Thymus (tissue), 11 donors: ENCODE measurements around the gene TSPEAR. TPM values are rescaled to one million over a fixed set of nuclear protein-coding genes. Genes with fewer than 3 reads are reported as not detected.
"Not testable (repeated sequence)": the region's sequence is repeated elsewhere in the genome, so short reads cannot be mapped to it uniquely, and the experiment has no call there.

Experiments
- DNase-seq, 9 donors: peaks; one replicate each; pipeline ENCODE4 v3.0.0-alpha.2; 2013; ENCODE audit warnings: low spot score in 9 of 9, low read depth in 6 of 9, missing footprints in 1 of 9
- H3K27ac ChIP-seq, 2 donors: one replicate each; pipeline ENCODE4 v1.5.1; 2013; ENCODE audit warnings: control low read depth in 1 of 2, low read depth in 1 of 2, low read length in 1 of 2, mild to moderate bottlenecking in 1 of 2, moderate library complexity in 1 of 2
- H3K27me3 ChIP-seq, 2 donors: one replicate each; pipeline ENCODE4 v1.5.1; 2013; ENCODE audit warnings: low read length in 1 of 2; ENCODE audit not compliant: control insufficient read depth in 2 of 2, insufficient read depth in 1 of 2
- H3K36me3 ChIP-seq, 2 donors: one replicate each; pipeline ENCODE4 v1.5.1; 2013; ENCODE audit warnings: low read length in 1 of 2, mild to moderate bottlenecking in 1 of 2, moderate library complexity in 1 of 2; ENCODE audit not compliant: control insufficient read depth in 2 of 2, insufficient read depth in 2 of 2
- H3K4me1 ChIP-seq, 2 donors: one replicate each; pipeline ENCODE4 v1.5.1; 2013; ENCODE audit warnings: low read length in 2 of 2; ENCODE audit not compliant: control insufficient read depth in 2 of 2, insufficient read depth in 2 of 2
- H3K4me3 ChIP-seq, 2 donors: one replicate each; pipeline ENCODE4 v1.5.1; 2013; ENCODE audit warnings: low read length in 2 of 2, control low read depth in 1 of 2, mild to moderate bottlenecking in 1 of 2
- H3K9me3 ChIP-seq, 2 donors: one replicate each; pipeline ENCODE4 v1.5.1; 2013; ENCODE audit warnings: low read length in 1 of 2, mild to moderate bottlenecking in 1 of 2; ENCODE audit not compliant: control insufficient read depth in 2 of 2, insufficient read depth in 1 of 2
- WGBS: extraction: QIAGEN DNeasy Blood & Tissue Kit; methylation state at CpG from one replicate; pipeline ENCODE4 v1.1.7; 2013; 5-methylcytosine and 5-hydroxymethylcytosine counted together
- polyA plus RNA-seq: library from polyadenylated mRNA; stranded (reverse); fragments of 200-250 nt; gene quantifications from one replicate; pipeline ENCODE4 v1.2.3, GENCODE V29; 2013
- total RNA-seq: library from RNA; stranded (reverse); fragments of 120-200 nt; gene quantifications from one replicate; pipeline ENCODE4 v1.2.4, GENCODE V29; 2013
- donor health status: healthy.

Gene TSPEAR
- total and polyA plus RNA-seq, 2 donors: 0.07 to 0.38 TPM

- Histone ChIP-seq H3K27me3 (peaks cover 0 to 6% of the 10 kb centered on the region in 2 donors), H3K36me3 (no peaks in the 10 kb centered on the region)
- DNase-seq: no peak
Measured at GRCh38 chr21:44589094-44589493, 122.3 kb downstream of the TSPEAR start.

DNA sequence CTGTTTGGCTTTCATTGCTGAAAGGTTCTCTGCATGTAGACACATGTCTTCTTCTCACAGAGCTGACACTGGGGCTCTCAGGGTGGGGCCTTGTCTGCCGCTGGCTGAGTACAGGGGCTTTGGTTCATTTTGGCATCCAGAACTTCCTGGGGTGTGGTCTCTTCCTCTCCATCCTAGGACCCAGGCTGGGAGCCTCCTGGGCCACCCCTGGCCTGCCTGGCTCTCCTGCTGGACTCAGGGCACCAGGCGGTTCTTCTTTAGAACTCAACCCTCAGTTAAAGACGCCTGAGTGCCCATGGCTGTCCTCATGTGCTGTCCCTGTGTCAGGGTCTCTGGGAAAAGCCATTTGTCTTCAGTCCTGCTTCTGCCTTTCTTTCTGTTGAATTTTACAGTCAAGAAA is 125.5 kb downstream of the TSPEAR start:
- 84% methylated on average over 3 of the region's 3 CpGs for WGBS
- Histone ChIP-seq H3K27me3 (no peaks in the 10 kb centered on the region), H3K36me3 (no peaks in the 10 kb centered on the region), H3K4me3 (no peak overlapping the region), H3K9me3 (peaks cover 1 to 8% of the 10 kb centered on the region in 2 donors), H3K4me1 (no peaks in the 10 kb centered on the region), H3K27ac (no peak overlapping the region)
- DNase-seq: no peak

More at GRCh38 chr21:44589094-44589493, 122.3 kb downstream of the TSPEAR start:
- Histone ChIP-seq H3K27ac (no peak overlapping the region), H3K9me3 (no peaks in the 10 kb centered on the region), H3K4me3 (no peak overlapping the region), H3K4me1 (peaks cover 0 to 2% of the 10 kb centered on the region in 2 donors)
- 93% methylated on average over 2 of the region's 2 CpGs for WGBS

GRCh38 chr21:44583800-44584147 is 127.6 kb downstream of the TSPEAR start:
- no peak for DNase-seq
- WGBS: 80% methylated on average over 6 of the region's 6 CpGs
- H3K36me3 ChIP-seq: no peaks in the 10 kb centered on the region
- H3K4me3 ChIP-seq: no peak overlapping the region
- H3K27me3 ChIP-seq: peaks cover 0 to 2% of the 10 kb centered on the region in 2 donors
- peaks cover 3 to 24% of the 10 kb centered on the region in 2 donors for H3K9me3 ChIP-seq
- H3K27ac ChIP-seq: no peak overlapping the region
- no peaks in the 10 kb centered on the region for H3K4me1 ChIP-seq

DNA sequence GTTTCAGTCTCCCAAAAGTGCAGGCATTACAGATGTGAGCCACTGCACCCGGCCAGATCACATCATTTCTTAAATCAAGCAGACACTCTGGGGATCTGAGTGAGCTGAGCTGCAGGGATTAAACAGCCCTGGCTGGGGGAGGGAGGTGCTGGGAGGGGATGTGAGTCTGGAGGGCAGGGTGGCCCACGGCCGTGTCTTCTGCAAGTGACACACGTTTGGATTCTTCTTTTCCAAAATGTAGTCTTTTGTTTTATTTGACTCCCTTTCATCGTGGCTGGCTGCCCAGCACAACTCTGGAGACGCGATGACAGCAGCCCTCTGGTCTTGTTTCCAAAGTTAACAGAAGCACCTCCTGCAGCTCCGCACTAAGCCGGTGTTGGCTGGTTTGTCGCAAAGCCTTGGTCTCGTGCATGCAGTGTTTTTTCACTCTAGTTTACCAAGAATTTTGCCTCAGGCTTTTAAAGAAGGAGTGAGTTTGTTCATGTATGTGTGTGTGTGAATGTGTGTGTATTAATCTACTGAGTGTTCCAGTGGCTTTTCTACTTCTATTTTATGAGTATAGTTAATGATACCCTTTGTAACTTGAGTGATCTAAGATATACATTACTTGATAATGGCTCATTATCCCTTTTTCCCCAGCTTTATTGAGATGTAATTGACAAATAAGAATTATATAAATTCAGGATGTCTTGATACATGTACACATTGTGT is 128.1 kb downstream of the TSPEAR start:
- DNase-seq: no peak
- peaks cover 0 to 2% of the 10 kb centered on the region in 2 donors for H3K27me3 ChIP-seq
- 55% methylated on average over 11 of the region's 11 CpGs for WGBS

DNA sequence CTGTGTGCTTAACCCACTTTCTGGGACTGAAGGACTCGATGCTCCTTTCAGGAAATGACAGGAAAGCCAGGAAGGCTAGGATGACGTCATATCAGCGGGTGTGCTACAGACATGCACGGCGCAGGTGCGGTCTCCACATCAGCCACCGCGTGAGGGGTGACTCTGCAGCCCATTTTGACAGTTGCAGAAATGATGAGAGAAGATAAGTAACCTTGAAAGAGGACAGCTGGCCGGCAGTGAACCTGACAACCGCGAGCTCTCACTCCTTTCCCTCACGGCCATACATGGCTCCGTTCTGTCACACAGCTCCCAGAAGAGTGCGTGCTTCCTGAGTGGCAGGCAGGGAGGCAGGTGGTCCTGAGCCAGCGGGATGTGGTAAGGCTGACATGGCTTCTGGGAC is 129.3 kb downstream of the TSPEAR start:
- Histone ChIP-seq H3K36me3 (no peaks in the 10 kb centered on the region), H3K9me3 (peaks cover 3 to 26% of the 10 kb centered on the region in 2 donors), H3K4me3 (no peak overlapping the region), H3K27me3 (peaks cover 0 to 2% of the 10 kb centered on the region in 2 donors), H3K4me1 (no peaks in the 10 kb centered on the region), H3K27ac (no peak overlapping the region)
- no peak for DNase-seq
- WGBS: 83% methylated on average over 15 of the region's 15 CpGs

More for the DNA sequence above, 128.1 kb downstream of the TSPEAR start:
- H3K4me1 ChIP-seq: no peaks in the 10 kb centered on the region
- no peaks in the 10 kb centered on the region for H3K36me3 ChIP-seq
- H3K9me3 ChIP-seq: peaks cover 3 to 26% of the 10 kb centered on the region in 2 donors
- no peak overlapping the region for H3K27ac ChIP-seq
- H3K4me3 ChIP-seq: no peak overlapping the region

DNA sequence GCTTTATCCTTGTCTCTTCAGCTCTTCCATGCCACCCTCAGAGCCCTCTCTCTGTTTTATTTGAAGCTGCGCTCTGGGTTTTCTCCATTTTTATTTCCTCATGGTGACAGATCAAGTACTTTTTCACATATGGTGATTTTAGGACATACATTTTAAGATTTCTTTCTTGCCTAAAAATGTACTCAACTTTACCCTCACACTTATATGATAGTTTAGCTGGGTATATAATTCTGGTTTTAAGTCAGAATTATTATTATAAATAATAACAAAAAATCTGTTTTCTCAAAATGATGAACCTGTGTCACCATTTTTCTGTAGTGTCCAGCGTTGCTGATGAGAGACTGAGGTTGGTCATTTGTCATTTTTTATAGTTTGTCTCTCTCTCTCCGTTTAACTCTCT is 130.2 kb downstream of the TSPEAR start:
- DNase-seq: no peak
- Histone ChIP-seq H3K27ac (no peak overlapping the region), H3K4me1 (no peaks in the 10 kb centered on the region), H3K27me3 (peaks cover 0 to 2% of the 10 kb centered on the region in 2 donors), H3K4me3 (no peak overlapping the region), H3K9me3 (peaks cover 4 to 26% of the 10 kb centered on the region in 2 donors), H3K36me3 (no peaks in the 10 kb centered on the region)
- 88% methylated on average over 3 of the region's 3 CpGs for WGBS

DNA sequence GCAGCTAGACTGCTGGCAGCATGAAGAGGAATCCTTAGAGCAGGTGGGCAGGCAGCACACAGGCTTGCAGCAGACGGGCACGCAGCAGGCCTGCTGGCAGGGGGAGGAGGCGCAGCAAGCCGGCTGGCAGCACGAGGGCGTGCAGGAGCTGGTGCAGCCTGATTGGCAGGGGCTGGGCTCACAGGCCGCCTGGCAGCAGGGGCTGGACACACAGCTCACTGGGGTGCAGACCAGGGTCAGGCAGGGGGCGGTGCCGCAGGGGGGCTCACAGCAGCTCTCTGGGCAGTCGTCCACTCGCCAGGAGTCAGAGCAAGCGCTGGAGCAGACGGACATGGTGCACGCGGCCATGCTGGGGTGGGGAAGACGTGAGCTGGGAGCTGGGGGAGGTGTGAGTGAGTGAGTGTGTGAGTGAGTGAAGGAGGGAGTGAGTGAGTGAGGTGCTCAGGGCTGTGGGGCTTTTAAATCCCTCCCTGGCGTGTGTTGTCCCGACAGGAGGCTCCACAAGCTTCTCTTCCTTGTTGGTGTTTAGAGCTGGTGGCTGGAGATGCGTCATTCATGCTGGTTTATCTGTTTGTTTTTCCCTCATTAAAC is 131.0 kb downstream of the TSPEAR start, which contains the start of gene KRTAP10-5:
Gene KRTAP10-5, minus strand, starts transcription at position 374 of the 591 bp plus-strand sequence. Its CDS starts 26 bp downstream, at position 348.
- H3K9me3 ChIP-seq: peaks cover 4 to 26% of the 10 kb centered on the region in 2 donors
- not testable (repeated sequence) for H3K4me1 ChIP-seq, DNase-seq, H3K27me3 ChIP-seq, H3K27ac ChIP-seq, H3K4me3 ChIP-seq, H3K36me3 ChIP-seq
- WGBS: 58% methylated on average over 19 of the region's 19 CpGs

- Histone ChIP-seq H3K4me3 (no peak overlapping the region), H3K9me3 (peaks cover 4 to 26% of the 10 kb centered on the region in 2 donors), H3K27me3 (peaks cover 0 to 6% of the 10 kb centered on the region in 2 donors), H3K27ac (no peak overlapping the region), H3K36me3 (no peaks in the 10 kb centered on the region), H3K4me1 (no peaks in the 10 kb centered on the region)
- no peak for DNase-seq
- WGBS: 80% methylated on average over 7 of the region's 7 CpGs
Measured at GRCh38 chr21:44579833-44580144, 131.6 kb downstream of the TSPEAR start.

DNA sequence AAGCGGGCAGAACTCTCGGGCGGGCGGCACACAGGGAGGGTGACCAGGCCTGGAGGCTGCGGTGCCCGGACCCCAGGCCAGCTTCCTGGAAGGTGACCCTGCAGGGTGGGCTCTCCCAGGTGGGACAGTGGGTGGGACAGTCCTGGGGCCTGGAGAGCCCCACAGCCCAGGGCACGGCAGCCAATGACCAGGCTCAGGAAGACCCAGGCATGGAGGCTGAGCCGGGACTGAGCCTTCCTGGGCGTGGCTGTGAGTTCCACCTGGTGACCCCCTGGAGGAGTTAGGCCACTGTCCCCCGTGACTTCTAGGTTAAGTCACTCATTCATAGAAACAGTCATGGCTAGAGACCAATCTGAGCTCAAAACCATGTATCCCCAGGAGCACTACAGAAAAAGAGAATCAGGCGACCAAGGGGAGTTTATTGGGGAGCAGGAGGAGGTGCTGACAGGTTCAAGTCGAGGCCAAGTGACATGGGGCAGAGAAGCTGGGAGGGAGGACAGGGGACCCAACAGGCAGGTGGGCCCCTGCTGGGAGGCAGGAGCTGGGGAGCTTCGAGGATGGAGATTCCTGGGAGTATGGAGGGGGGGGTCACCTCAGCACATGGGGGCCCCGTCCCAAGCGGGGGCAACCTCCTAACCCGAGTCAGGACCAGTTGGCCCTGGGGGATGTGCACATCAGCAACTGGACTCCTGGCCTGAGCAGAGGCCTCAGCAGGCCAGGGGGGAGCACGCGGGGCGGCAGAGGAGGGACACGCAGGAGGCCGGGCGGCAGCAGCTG is 132.1 kb downstream of the TSPEAR start:
- Histone ChIP-seq H3K9me3 (peaks cover 4 to 26% of the 10 kb centered on the region in 2 donors), H3K27ac (no peak overlapping the region), H3K36me3 (no peaks in the 10 kb centered on the region), H3K4me1 (no peaks in the 10 kb centered on the region), H3K4me3 (no peak overlapping the region), H3K27me3 (peaks cover 0 to 7% of the 10 kb centered on the region in 2 donors)
- WGBS: 84% methylated on average over 22 of the region's 22 CpGs
- DNase-seq: no peak
